Mesendoderm (in vitro differentiated cells): ENCODE data around the gene CDK5R2.

ENCODE experiments used
- DNase-seq: peaks from one replicate; pipeline ENCODE4 v3.0.0; 2013
- H2AK5ac ChIP-seq: 2 replicates; pipeline ENCODE4 v1.6.1; 2013; ENCODE audit warnings: low read length, inconsistent platforms
- H2BK120ac ChIP-seq: 2 replicates; pipeline ENCODE4 v1.6.1; 2013; ENCODE audit warnings: low read depth, mild to moderate bottlenecking, low read length, moderate library complexity, mixed read lengths
- H2BK15ac ChIP-seq: replicated peaks from 2 replicates; pipeline ENCODE4 v1.6.1; 2013; ENCODE audit warnings: low read depth, mild to moderate bottlenecking, moderate library complexity
- H2BK5ac ChIP-seq: 2 replicates; pipeline ENCODE4 v1.6.1; 2013; ENCODE audit warnings: low read length, inconsistent platforms
- H3K18ac ChIP-seq: 2 replicates; pipeline ENCODE4 v1.6.1; 2013; ENCODE audit warnings: mild to moderate bottlenecking, low read length, mixed read lengths
- H3K23ac ChIP-seq: one replicate; pipeline ENCODE4 v1.6.1; 2013; ENCODE audit warnings: low read length
- H3K27ac ChIP-seq: 2 replicates; pipeline ENCODE4 v1.5.1; 2013; ENCODE audit warnings: low read depth, mild to moderate bottlenecking, inconsistent platforms, low read length, moderate library complexity
- H3K27me3 ChIP-seq: 2 replicates; pipeline ENCODE4 v1.6.1; 2013; ENCODE audit warnings: low read length, control low read depth, mild to moderate bottlenecking, inconsistent platforms; ENCODE audit not compliant: insufficient read depth, poor library complexity
- H3K36me3 ChIP-seq: 2 replicates; pipeline ENCODE4 v1.6.1; 2013; ENCODE audit warnings: low read length, inconsistent platforms; ENCODE audit not compliant: control insufficient read depth, insufficient read depth
- H3K4ac ChIP-seq: one replicate; pipeline ENCODE4 v1.6.1; 2013; ENCODE audit warnings: low read depth, mild to moderate bottlenecking, low read length, moderate library complexity
- H3K4me1 ChIP-seq: 2 replicates; pipeline ENCODE4 v1.6.1; 2013; ENCODE audit warnings: low read depth, low read length, inconsistent platforms; ENCODE audit not compliant: control insufficient read depth
- H3K4me2 ChIP-seq: 2 replicates; pipeline ENCODE4 v1.6.1; 2013; ENCODE audit warnings: low read length
- H3K4me3 ChIP-seq: 2 replicates; pipeline ENCODE4 v1.5.1; 2013; ENCODE audit warnings: mild to moderate bottlenecking, low read length
- H3K56ac ChIP-seq: one replicate; pipeline ENCODE4 v1.6.1; 2013; ENCODE audit warnings: low read length
- H3K79me1 ChIP-seq: 2 replicates; pipeline ENCODE4 v1.6.1; 2013; ENCODE audit warnings: low read length, inconsistent platforms
- H3K79me2 ChIP-seq: 2 replicates; pipeline ENCODE4 v1.6.1; 2013; ENCODE audit warnings: mild to moderate bottlenecking, low read length; ENCODE audit not compliant: control insufficient read depth, insufficient read depth
- H3K9ac ChIP-seq: 2 replicates; pipeline ENCODE4 v1.6.1; 2013; ENCODE audit warnings: low read length, inconsistent platforms
- H4K5ac ChIP-seq: one replicate; pipeline ENCODE4 v1.6.1; 2013; ENCODE audit warnings: low read length
- H4K8ac ChIP-seq: one replicate; pipeline ENCODE4 v1.6.1; 2013; ENCODE audit warnings: low read depth, mild to moderate bottlenecking, control low read depth, low read length, moderate library complexity
- WGBS: extraction: QIAGEN DNeasy Blood & Tissue Kit; methylation state at CpG from one replicate; pipeline ENCODE4 v1.1.7; 2013; ENCODE audit warnings: low lambda C conversion rate, missing lambda C conversion rate; ENCODE audit not compliant: insufficient coverage; ENCODE audit errors: extremely low coverage; 5-methylcytosine and 5-hydroxymethylcytosine counted together

CDK5R2 gene

GRCh38 chr2:218983934-218984238 is 24.4 kb downstream of the CDK5R2 start:
- Histone ChIP-seq H3K4me1 (no peaks in the 10 kb centered on the region), H3K4ac (no peak overlapping the region), H3K18ac (no peak overlapping the region), H2AK5ac (no peak overlapping the region), H4K5ac (no peak overlapping the region), H3K4me3 (no peak overlapping the region), H2BK5ac (no peak overlapping the region), H3K79me1 (no peaks in the 10 kb centered on the region), H3K27ac (no peak overlapping the region), H3K9ac (peak overlapping the region; percentile 63), H3K79me2 (no peaks in the 10 kb centered on the region), H3K56ac (peak overlapping the region; percentile 15), H3K36me3 (no peaks in the 10 kb centered on the region), H3K4me2 (peak overlapping the region; percentile 95), H2BK15ac (no peak overlapping the region), H3K23ac (peak overlapping the region; percentile 45), H3K27me3 (peaks cover 64% of the 10 kb centered on the region), H2BK120ac (no peak overlapping the region), H4K8ac (no peak overlapping the region)
- no CpG with 5 or more reads among the region's 10 CpGs for WGBS
- DNase-seq = no peak

- Histone ChIP-seq H3K9ac (peak overlapping the region; percentile 63), H4K5ac (no peak overlapping the region), H3K4me1 (no peaks in the 10 kb centered on the region), H4K8ac (no peak overlapping the region), H2BK5ac (no peak overlapping the region), H3K79me2 (no peaks in the 10 kb centered on the region), H3K4me3 (peak overlapping the region; percentile 46), H2AK5ac (no peak overlapping the region), H2BK15ac (no peak overlapping the region), H3K79me1 (no peaks in the 10 kb centered on the region), H3K4me2 (peak overlapping the region; percentile 95), H3K4ac (no peak overlapping the region), H3K36me3 (no peaks in the 10 kb centered on the region), H3K23ac (peak overlapping the region; percentile 45), H3K18ac (no peak overlapping the region), H3K56ac (peak overlapping the region; percentile 86), H3K27me3 (peaks cover 70% of the 10 kb centered on the region), H3K27ac (no peak overlapping the region), H2BK120ac (no peak overlapping the region)
- peak; percentile 58 for DNase-seq
- no CpG with 5 or more reads among the region's 50 CpGs for WGBS
These were observed 25.0 kb downstream of the CDK5R2 start for GRCh38 chr2:218984239-218985020.

- no peak within 1 kb of the TSS for H2BK5ac ChIP-seq
- H3K4me3 ChIP-seq = peak within 1 kb of the TSS; percentile 46
- DNase-seq = no peak
These were observed 25.5 kb downstream of the CDK5R2 start, which contains the start of gene FEV for GRCh38 chr2:218985021-218985324. Gene FEV (minus strand): TSS chr2:218985184. CDS start chr2:218985075, 109 bp downstream.

GRCh38 chr2:218985325-218986091 is 26.0 kb downstream of the CDK5R2 start:
- Histone ChIP-seq H3K79me2 (no peaks in the 10 kb centered on the region), H3K4me3 (no peak overlapping the region), H2BK15ac (no peak overlapping the region), H3K56ac (no peak overlapping the region), H3K4ac (no peak overlapping the region), H3K27ac (no peak overlapping the region), H4K8ac (no peak overlapping the region), H3K36me3 (no peaks in the 10 kb centered on the region), H3K4me2 (peak overlapping the region; percentile 32), H3K4me1 (no peaks in the 10 kb centered on the region), H2AK5ac (no peak overlapping the region), H4K5ac (no peak overlapping the region), H3K18ac (no peak overlapping the region), H2BK5ac (no peak overlapping the region), H3K79me1 (no peaks in the 10 kb centered on the region), H2BK120ac (no peak overlapping the region), H3K23ac (no peak overlapping the region), H3K9ac (no peak overlapping the region), H3K27me3 (peaks cover 77% of the 10 kb centered on the region)
- no CpG with 5 or more reads among the region's 49 CpGs for WGBS
- DNase-seq = peak; percentile 57

More at GRCh38 chr2:218985021-218985324, 25.5 kb downstream of the CDK5R2 start, which contains the start of gene FEV:
- Histone ChIP-seq H3K18ac (no peak within 1 kb of the TSS), H3K36me3 (no peaks in the 10 kb centered on the region), H2BK120ac (no peak within 1 kb of the TSS), H3K79me2 (no peaks in the 10 kb centered on the region), H3K27me3 (peaks cover 73% of the 10 kb centered on the region), H3K4ac (no peak within 1 kb of the TSS), H3K4me1 (no peaks in the 10 kb centered on the region), H3K79me1 (no peaks in the 10 kb centered on the region), H2BK15ac (no peak within 1 kb of the TSS), H3K23ac (peak within 1 kb of the TSS; percentile 45), H4K8ac (no peak within 1 kb of the TSS), H3K56ac (peak within 1 kb of the TSS; percentile 86), H3K4me2 (peak within 1 kb of the TSS; percentile 95), H3K9ac (peak within 1 kb of the TSS; percentile 63), H3K27ac (no peak within 1 kb of the TSS), H2AK5ac (no peak within 1 kb of the TSS), H4K5ac (no peak within 1 kb of the TSS)
- no CpG with 5 or more reads among the region's 32 CpGs for WGBS

- no peaks in the 10 kb centered on the region for H3K36me3 ChIP-seq
- H2BK5ac ChIP-seq = no peak overlapping the region
- H3K9ac ChIP-seq = no peak overlapping the region
- H3K79me1 ChIP-seq = no peaks in the 10 kb centered on the region
- H2BK120ac ChIP-seq = no peak overlapping the region
- no peak overlapping the region for H4K5ac ChIP-seq
- no peak for DNase-seq
- no peak overlapping the region for H3K4me2 ChIP-seq
- no peaks in the 10 kb centered on the region for H3K79me2 ChIP-seq
- no peak overlapping the region for H2BK15ac ChIP-seq
- no peak overlapping the region for H2AK5ac ChIP-seq
- H3K56ac ChIP-seq = no peak overlapping the region
- no peak overlapping the region for H3K18ac ChIP-seq
- no peak overlapping the region for H4K8ac ChIP-seq
- no peak overlapping the region for H3K4ac ChIP-seq
- H3K4me1 ChIP-seq = no peaks in the 10 kb centered on the region
- peaks cover 78% of the 10 kb centered on the region for H3K27me3 ChIP-seq
- H3K27ac ChIP-seq = no peak overlapping the region
- H3K23ac ChIP-seq = no peak overlapping the region
- no peak overlapping the region for H3K4me3 ChIP-seq
- no CpG with 5 or more reads among the region's 4 CpGs for WGBS
These were observed 26.8 kb downstream of the CDK5R2 start for GRCh38 chr2:218986148-218986761.
